Esophagus squamous epithelium (tissue), 4 donors: ENCODE results near the gene NAA20.

ENCODE experiments used
- POLR2A ChIP-seq, 4 donors: fragments of 450-650 bp; IDR thresholded peaks; one replicate each; pipeline ENCODE4 v1.6.1; 2017; ENCODE audit warnings: antibody characterized with exemption in 4 of 4, mild to moderate bottlenecking in 4 of 4, moderate library complexity in 3 of 4
- TF ChIP-seq, protein P1 (sequence below), 6 experiments: fragments of 450-650 bp in 4 of 6; fragments of 200-600 bp in 2 of 6; sonication (generic) in 2 of 6; IDR thresholded peaks; one replicate each; pipeline ENCODE4 v1.5.1; 2016 to 2019; ENCODE audit warnings: antibody characterized with exemption in 6 of 6, mild to moderate bottlenecking in 4 of 6, moderate library complexity in 4 of 6

DNA sequence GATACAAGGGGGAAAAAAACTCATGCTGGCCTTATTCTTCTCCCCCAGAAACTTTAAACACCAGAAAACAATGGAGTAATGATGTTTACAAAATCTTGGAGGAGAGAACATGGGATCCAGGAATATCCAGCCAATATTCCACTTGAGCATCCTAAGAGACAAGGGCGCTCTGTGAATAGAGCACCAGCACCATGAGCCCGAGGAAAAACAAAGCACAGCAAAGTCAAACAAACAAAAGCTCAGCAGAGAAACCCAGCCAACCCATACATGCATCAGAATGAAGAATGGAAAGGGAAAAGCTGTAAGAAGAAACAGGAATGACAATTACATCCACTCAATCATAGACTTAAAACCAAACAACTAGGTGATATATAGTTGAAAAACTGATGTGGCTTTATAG, 4.6 kb upstream of the NAA20 start:
- TF ChIP-seq, protein P1, sequence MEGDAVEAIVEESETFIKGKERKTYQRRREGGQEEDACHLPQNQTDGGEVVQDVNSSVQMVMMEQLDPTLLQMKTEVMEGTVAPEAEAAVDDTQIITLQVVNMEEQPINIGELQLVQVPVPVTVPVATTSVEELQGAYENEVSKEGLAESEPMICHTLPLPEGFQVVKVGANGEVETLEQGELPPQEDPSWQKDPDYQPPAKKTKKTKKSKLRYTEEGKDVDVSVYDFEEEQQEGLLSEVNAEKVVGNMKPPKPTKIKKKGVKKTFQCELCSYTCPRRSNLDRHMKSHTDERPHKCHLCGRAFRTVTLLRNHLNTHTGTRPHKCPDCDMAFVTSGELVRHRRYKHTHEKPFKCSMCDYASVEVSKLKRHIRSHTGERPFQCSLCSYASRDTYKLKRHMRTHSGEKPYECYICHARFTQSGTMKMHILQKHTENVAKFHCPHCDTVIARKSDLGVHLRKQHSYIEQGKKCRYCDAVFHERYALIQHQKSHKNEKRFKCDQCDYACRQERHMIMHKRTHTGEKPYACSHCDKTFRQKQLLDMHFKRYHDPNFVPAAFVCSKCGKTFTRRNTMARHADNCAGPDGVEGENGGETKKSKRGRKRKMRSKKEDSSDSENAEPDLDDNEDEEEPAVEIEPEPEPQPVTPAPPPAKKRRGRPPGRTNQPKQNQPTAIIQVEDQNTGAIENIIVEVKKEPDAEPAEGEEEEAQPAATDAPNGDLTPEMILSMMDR (IDR thresholded peaks at IDR 0.05), result no peak
- no peak for TF ChIP-seq POLR2A (IDR thresholded peaks at IDR 0.05)
